K562 (cell line): ENCODE data around the gene C2orf72. TPM values are rescaled to one million over a fixed set of nuclear protein-coding genes. Genes with fewer than 3 reads are reported as not detected.

ENCODE experiments used
- ATAC-seq: fragments of 200-7000 bp; cut with Tn5 transposase; 3 replicates; pipeline ENCODE4 v1.9.1; 2020; ENCODE audit warnings: moderate library complexity
- BruUV-seq: library from RNA; stranded (reverse); fragments of 400-500 nt; replicated peaks from 2 replicates; lab custom pipeline; 2021; lab: Mats Ljungman, UMichigan
- CTCF ChIA-PET: fragments of 300-600 bp; formaldehyde crosslinking; extraction: SDS; loops from one replicate; lab custom pipeline; 2021; ENCODE audit warnings: low intra/inter-chr PET ratio; lab: Yijun Ruan, JAX
- POLR2A ChIA-PET: fragments of 300-600, 350-650 bp; sonication (Branson Sonifier 250); formaldehyde crosslinking; extraction: SDS; loops from one replicate; lab custom pipeline; 2021; ENCODE audit warnings: antibody characterized with exemption, inconsistent platforms; lab: Yijun Ruan, JAX
- DNase-seq, 4 experiments: peaks; one replicate each; pipeline versions ENCODE4 v3.0.0 to v3.0.0-alpha.2; 2011 to 2018; ENCODE audit warnings: low spot score in 3 of 4, mixed read lengths in 3 of 4; ENCODE audit errors: extremely low read depth in 1 of 4
- FAIRE-seq: peaks from 2 replicates; lab custom pipeline; 2011; peaks lifted over from hg19 to GRCh38; lab: Jason Lieb, UNC
- H2AFZ ChIP-seq: 2 replicates; pipeline ENCODE4 v1.6.0; 2011; ENCODE audit warnings: low read depth, low read length, control low read depth, inconsistent platforms
- H3K27ac ChIP-seq: fragments of 200-600 bp; 3 replicates; pipeline ENCODE4 v1.8.0; 2011; ENCODE audit warnings: low read depth, mild to moderate bottlenecking, control low read depth, inconsistent platforms, low read length, moderate library complexity, mixed read lengths; ENCODE audit errors: extremely low read depth
- H3K27me3 ChIP-seq, 2 experiments: fragments of 300-600 bp in 1 of 2; 2 replicates in 1 of 2; 3 replicates in 1 of 2; pipeline versions ENCODE4 v1.6.0 to v1.8.0; 2011; ENCODE audit warnings: inconsistent platforms in 2 of 2, low read length in 2 of 2, mild to moderate bottlenecking in 1 of 2, mixed read lengths in 1 of 2, moderate library complexity in 1 of 2; ENCODE audit not compliant: control insufficient read depth in 2 of 2, insufficient read depth in 2 of 2
- H3K36me3 ChIP-seq: fragments of 300-600 bp; 3 replicates; pipeline ENCODE4 v1.8.0; 2011; ENCODE audit warnings: mild to moderate bottlenecking, low read length, inconsistent platforms; ENCODE audit not compliant: control insufficient read depth, insufficient read depth
- H3K4me1 ChIP-seq, 2 experiments: fragments of 200-600 bp in 1 of 2; replicated peaks in 1 of 2; 2 replicates in 1 of 2; 3 replicates in 1 of 2; pipeline versions ENCODE4 v1.5.1 to v1.8.0; 2011; ENCODE audit warnings: inconsistent platforms in 2 of 2, low read length in 2 of 2, mild to moderate bottlenecking in 1 of 2, mixed read lengths in 1 of 2, moderate library complexity in 1 of 2; ENCODE audit not compliant: control insufficient read depth in 2 of 2, insufficient read depth in 2 of 2
- H3K4me2 ChIP-seq: 2 replicates; pipeline ENCODE4 v1.6.1; 2011; ENCODE audit warnings: low read length, control low read depth, inconsistent platforms, mixed read lengths; ENCODE audit not compliant: insufficient read depth
- H3K4me3 ChIP-seq: fragments of 200-600 bp; sonication (generic), shearing (Covaris generic); 2 replicates; pipeline ENCODE4 v1.5.1; 2016; ENCODE audit warnings: control low read depth, inconsistent platforms
- H3K79me2 ChIP-seq: fragments of 200-600 bp; 3 replicates; pipeline ENCODE4 v1.8.0; 2011; ENCODE audit warnings: low read length, inconsistent platforms; ENCODE audit not compliant: control insufficient read depth, insufficient read depth
- H3K9ac ChIP-seq, 2 experiments: 2 replicates each; pipeline versions ENCODE4 v1.6.0 to v1.6.1; 2011; ENCODE audit warnings: low read depth in 2 of 2, low read length in 2 of 2, control low read depth in 1 of 2, inconsistent platforms in 1 of 2, mild to moderate bottlenecking in 1 of 2, mixed read lengths in 1 of 2; ENCODE audit not compliant: insufficient read depth in 1 of 2
- H3K9me1 ChIP-seq: one replicate; pipeline ENCODE4 v1.6.0; 2011; ENCODE audit warnings: inconsistent platforms, mild to moderate bottlenecking, low read length, moderate library complexity; ENCODE audit not compliant: control insufficient read depth, insufficient read depth
- H3K9me3 ChIP-seq: replicated peaks from 2 replicates; pipeline ENCODE4 v1.5.1; 2011; ENCODE audit warnings: low read depth, low read length, inconsistent platforms; ENCODE audit not compliant: control insufficient read depth, insufficient read depth
- H4K20me1 ChIP-seq: replicated peaks from 2 replicates; pipeline ENCODE4 v1.6.1; 2011; ENCODE audit warnings: low read length, inconsistent platforms, mixed read lengths; ENCODE audit not compliant: control insufficient read depth, insufficient read depth
- MAZ ChIP-seq, 2 experiments: fragments of 450-650 bp in 1 of 2; sonication (generic) in 1 of 2; formaldehyde crosslinking; IDR thresholded peaks in 1 of 2; conservative IDR thresholded peaks in 1 of 2; 2 replicates each; pipeline versions ENCODE4 v1.4.0 to v1.5.0; 2020; ENCODE audit warnings: mild to moderate bottlenecking in 1 of 2, missing genetic modification reagents in 1 of 2
- PHB2 ChIP-seq: fragments of 450-650 bp; IDR thresholded peaks from 2 replicates; pipeline ENCODE4 v1.6.1; 2017; ENCODE audit warnings: low read depth
- SNIP1 ChIP-seq: fragments of 450-650 bp; IDR thresholded peaks from 2 replicates; pipeline ENCODE4 v1.7.1; 2017; ENCODE audit warnings: low read depth, mild to moderate bottlenecking
- THAP12 ChIP-seq: fragments of 250-450 bp; sonication (Bioruptor Pico); IDR thresholded peaks from 2 replicates; pipeline ENCODE4 v1.9.0; 2021; ENCODE audit warnings: mild to moderate bottlenecking, inconsistent platforms
- THRB ChIP-seq: fragments of 450-650 bp; formaldehyde crosslinking; conservative IDR thresholded peaks from 2 replicates; pipeline ENCODE4 v1.4.0; 2022; ENCODE audit warnings: mild to moderate bottlenecking, missing genetic modification characterization
- ZFP1 ChIP-seq: fragments of 450-650 bp; formaldehyde crosslinking; IDR thresholded peaks from 2 replicates; pipeline ENCODE4 v1.4.0; 2020; ENCODE audit warnings: mild to moderate bottlenecking, mixed read lengths
- ZFP30 ChIP-seq: fragments of 250-450 bp; sonication (Bioruptor Pico); IDR thresholded peaks from 2 replicates; pipeline ENCODE4 v1.8.0; 2022; ENCODE audit warnings: moderate library complexity, mild to moderate bottlenecking, inconsistent platforms, borderline replicate concordance
- ZNF431 ChIP-seq: sonication (generic); formaldehyde crosslinking; IDR thresholded peaks from 2 replicates; pipeline ENCODE4 v1.8.0; 2022; ENCODE audit warnings: mild to moderate bottlenecking, missing genetic modification reagents
- ZNF561 ChIP-seq: fragments of 450-650 bp; formaldehyde crosslinking; conservative IDR thresholded peaks from 2 replicates; pipeline ENCODE4 v1.4.0; 2020; ENCODE audit warnings: mild to moderate bottlenecking, moderate library complexity
- WGBS: fragments of 100-300 bp; shearing (Covaris generic); methylation state at CpG from one replicate; pipeline ENCODE4 v1.1.6; 2016; ENCODE audit warnings: low coverage, mixed read lengths; ENCODE audit not compliant: insufficient coverage; ENCODE audit errors: missing lambda C conversion rate; 5-methylcytosine and 5-hydroxymethylcytosine counted together
- in situ Hi-C: fragments of 300-500 bp; cut with MboI; formaldehyde crosslinking; loops from 4 replicates; pipeline ENCODE4 v1.15.0; 2018; ENCODE audit warnings: inconsistent platforms, mixed read lengths
- intact Hi-C: fragments of 100-400 bp; cut with micrococcal nuclease; formaldehyde crosslinking; loops from 2 replicates; pipeline ENCODE4 v1.14.2; 2022
- polyA plus RNA-seq, 8 experiments: library from polyadenylated mRNA; depleted of rRNA in 4 of 8; stranded (reverse) in 5 of 8; unstranded in 3 of 8; fragments of >200 nt; fragmentation: Nextera tagmentation in 2 of 8; fragmentation: Illumina TruSeq in 1 of 8; extraction: Ambion mirVana in 2 of 8; extraction: Trizol in 1 of 8; gene quantifications; 2 replicates each; pipeline versions ENCODE4 v1.2.1 to v1.2.3, GENCODE V29; 2011 to 2014; ENCODE audit warnings: inconsistent platforms in 1 of 8, missing spikeins in 1 of 8
- total RNA-seq, 7 experiments: library from RNA; depleted of rRNA in 6 of 7; stranded (reverse); fragments of >200 nt in 6 of 7; fragmentation: Illumina TruSeq in 2 of 7; extraction: Trizol in 2 of 7; gene quantifications; 2 replicates each; pipeline versions ENCODE4 v1.2.1 to v1.2.3, GENCODE V29; 2011 to 2021; ENCODE audit warnings: low replicate concordance in 1 of 7

The C2orf72 gene
- total and polyA plus RNA-seq, 9 of the 15 experiments (the other 6 are each of a cell fraction or from before 2014, with no cell fraction given) = 0.08 to 0.18 (median 0.11) TPM; not detected in 6

- BruUV-seq = no TSS peak
- Histone ChIP-seq H3K79me2 (no peaks in the 10 kb centered on the region), H3K9me1 (no peaks in the 10 kb centered on the region), H3K27me3 (peaks cover 7 to 36% of the 10 kb centered on the region in 2 experiments; a peak in 3 of 5 replicates), H3K4me3 (no peak overlapping the region), H3K9ac (no peak overlapping the region), H3K36me3 (no peaks in the 10 kb centered on the region), H2AFZ (no peak overlapping the region), H3K27ac (no peak overlapping the region), H3K4me2 (no peak overlapping the region), H3K4me1 (no peaks in the 10 kb centered on the region), H4K20me1 (no peaks in the 10 kb centered on the region), H3K9me3 (no peaks in the 10 kb centered on the region)
- WGBS = 0% methylated on average over 1 of the region's 7 CpGs
- intact Hi-C loops (no loop called here), in situ Hi-C loops (no loop called here)
- TF ChIP-seq ZNF431 (CRISPR knock-in tag) (no peak), SNIP1 (no peak), ZFP1 (no peak), PHB2 (no peak), MAZ (CRISPR knock-in tag; conservative IDR thresholded peaks at IDR 0.05 in 1 of 2, IDR thresholded peaks at IDR 0.05 in 1 of 2) (no peak), ZNF561 (CRISPR knock-in tag) (no peak), ZFP30 (CRISPR knock-in tag) (no peak), THRB (CRISPR knock-in tag) (no peak), THAP12 (no peak)
- ChIA-PET POLR2A (no interaction called here), CTCF (no interaction called here)
- FAIRE-seq (no peak), DNase-seq (no peak), ATAC-seq (no peak)
Observed at GRCh38 chr2:231001036-231001435, 36.3 kb upstream of the C2orf72 start.
